Measurements from ENCODE around the gene CDC14C. TPM values are rescaled to one million over a fixed set of nuclear protein-coding genes. Genes with fewer than 3 reads are reported as not detected.

CDC14C gene
- total and polyA plus RNA-seq, 2 experiments from 2014 or later = 0.17 TPM; not detected in 1

DNA sequence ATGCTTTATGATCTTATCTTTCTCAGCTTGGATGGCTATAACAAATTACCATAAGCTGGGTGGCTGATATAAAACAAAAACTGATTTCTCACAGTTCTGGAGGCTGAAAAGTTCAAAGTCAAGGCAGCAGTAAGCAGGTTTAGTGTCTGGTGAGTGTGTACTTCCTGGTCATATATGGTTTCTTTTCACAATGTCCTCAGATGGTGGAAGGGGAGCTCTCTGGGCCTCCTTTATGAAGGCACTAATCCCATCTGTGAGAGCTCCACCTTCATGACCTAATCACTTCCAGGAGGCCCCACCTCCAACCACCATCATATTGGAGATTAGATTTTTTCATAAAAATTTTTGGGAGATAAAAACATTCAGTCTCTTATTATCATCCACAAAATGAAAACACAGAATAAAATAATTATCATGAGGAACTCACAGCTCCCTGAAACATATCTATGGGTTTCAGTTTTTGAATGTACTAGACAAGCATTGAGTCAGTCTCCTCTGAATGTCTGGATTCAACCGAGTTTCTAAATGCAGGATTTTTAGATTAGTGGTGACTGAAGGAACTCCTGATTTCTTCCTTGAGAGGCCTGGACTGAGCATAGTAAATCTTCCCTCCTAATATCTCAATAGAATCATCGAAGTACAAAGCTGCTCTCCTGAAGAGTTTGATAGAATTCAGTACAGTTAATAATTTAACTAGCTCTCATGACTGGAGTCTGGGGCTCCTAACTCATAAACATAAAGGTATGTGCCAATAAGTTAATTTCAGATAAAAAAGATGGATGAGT lies 8.0 kb downstream of the CDC14C start (continued):
- TF ChIP-seq, protein P1, sequence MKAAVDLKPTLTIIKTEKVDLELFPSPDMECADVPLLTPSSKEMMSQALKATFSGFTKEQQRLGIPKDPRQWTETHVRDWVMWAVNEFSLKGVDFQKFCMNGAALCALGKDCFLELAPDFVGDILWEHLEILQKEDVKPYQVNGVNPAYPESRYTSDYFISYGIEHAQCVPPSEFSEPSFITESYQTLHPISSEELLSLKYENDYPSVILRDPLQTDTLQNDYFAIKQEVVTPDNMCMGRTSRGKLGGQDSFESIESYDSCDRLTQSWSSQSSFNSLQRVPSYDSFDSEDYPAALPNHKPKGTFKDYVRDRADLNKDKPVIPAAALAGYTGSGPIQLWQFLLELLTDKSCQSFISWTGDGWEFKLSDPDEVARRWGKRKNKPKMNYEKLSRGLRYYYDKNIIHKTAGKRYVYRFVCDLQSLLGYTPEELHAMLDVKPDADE (IDR thresholded peaks at IDR 0.05) = no peak
- TF ChIP-seq CREB1 (CRISPR knock-in tag; IDR thresholded peaks at IDR 0.05; ENCODE audit: low read depth) (no peak), EZH2 (IDR thresholded peaks at IDR 0.05; ENCODE audit: low read depth, unreplicated experiment) (no peak), ZNF331 (CRISPR knock-in tag; IDR thresholded peaks at IDR 0.05; ENCODE audit: low read depth) (no peak), EZH2phosphoT487 (IDR thresholded peaks at IDR 0.05; ENCODE audit: unreplicated experiment) (no peak), JUNB (IDR thresholded peaks at IDR 0.05; ENCODE audit: unreplicated experiment) (no peak), ZNF114 (CRISPR knock-in tag; IDR thresholded peaks at IDR 0.05) (no peak), STAT1 (IDR thresholded peaks at IDR 0.05; ENCODE audit: unreplicated experiment) (no peak), REST (IDR thresholded peaks at IDR 0.05; ENCODE audit: unreplicated experiment) (no peak), POLR2AphosphoS5 (IDR thresholded peaks at IDR 0.05; ENCODE audit: low read depth) (no peak)

DNA sequence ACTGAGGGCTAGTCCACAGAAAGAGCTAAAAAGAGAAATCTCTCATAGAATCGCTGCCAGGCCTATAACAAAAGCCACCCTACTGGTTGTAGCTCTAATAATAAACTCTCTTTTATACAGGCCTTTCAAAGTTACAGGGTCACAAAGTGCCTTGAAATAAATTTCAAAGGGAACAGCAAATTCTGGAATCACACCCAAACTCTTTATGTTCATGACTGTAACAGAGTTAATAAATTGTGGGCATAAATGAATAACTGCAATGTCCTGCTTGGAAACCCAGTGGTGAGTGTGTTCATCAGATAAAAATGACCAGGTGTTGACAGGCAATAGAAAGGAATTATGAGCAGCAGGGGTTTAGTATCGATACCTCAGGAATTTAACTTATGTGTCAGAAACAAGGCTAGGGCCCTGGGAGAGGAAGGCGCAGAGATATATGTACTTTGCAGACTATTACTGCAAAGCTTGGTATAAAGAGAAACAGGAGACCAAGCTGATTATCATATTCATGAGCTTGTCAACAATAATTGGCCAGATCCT lies 9.3 kb downstream of the CDC14C start:
- Histone ChIP-seq H3K79me2 (replicated peaks; ENCODE audit: insufficient read depth) (no peaks in the 10 kb centered on the region), H2AFZ (peak overlapping the region; percentile 15; the same call in 1 of the 2 replicates), H3K9me2 (ENCODE audit: insufficient read depth) (no peaks in the 10 kb centered on the region), H3F3A (replicated peaks; ENCODE audit: low read depth) (no peaks in the 10 kb centered on the region), H3K4me3 (no peak overlapping the region), H3K4me1 (ENCODE audit: insufficient read depth) (no peaks in the 10 kb centered on the region), H3K27me3 (ENCODE audit: insufficient read depth) (no peaks in the 10 kb centered on the region), H3K36me3 (ENCODE audit: insufficient read depth) (no peaks in the 10 kb centered on the region), H4K20me1 (replicated peaks; ENCODE audit: insufficient read depth) (no peaks in the 10 kb centered on the region), H3K27ac (ENCODE audit: low read depth) (no peak overlapping the region), H3K4me2 (no peak overlapping the region)
- ATAC-seq (no peak), DNase-seq (ENCODE audit: low spot score) (no peak)
- Mint-ChIP-seq H3K4me1 (no peaks in the 10 kb centered on the region), H3K4me3 (no peak overlapping the region), H3K27ac (no peak overlapping the region), H3K36me3 (ENCODE audit: low read depth) (no peaks in the 10 kb centered on the region), H3K27me3 (ENCODE audit: insufficient read depth, low read depth, poor library complexity) (no peaks in the 10 kb centered on the region), H3K9me3 (no peaks in the 10 kb centered on the region)
- TF ChIP-seq EZH2phosphoT487 (IDR thresholded peaks at IDR 0.05; ENCODE audit: unreplicated experiment) (no peak), NANOG (IDR thresholded peaks at IDR 0.05; ENCODE audit: borderline replicate concordance) (no peak), CTCF (conservative IDR thresholded peaks at IDR 0.05; ENCODE audit: low read depth in 2 of 2) (no peak)
